CD14-positive monocyte (primary cell): Measurements from ENCODE around the gene UNK. TPM values are rescaled to one million over a fixed set of nuclear protein-coding genes. Genes with fewer than 3 reads are reported as not detected.

ENCODE experiments used
- DNase-seq, 3 donors: peaks; one replicate each; pipeline ENCODE4 v3.0.0-alpha.2; 2011 to 2022
- H2AFZ ChIP-seq: 2 replicates; pipeline ENCODE4 v1.6.0; 2012; ENCODE audit warnings: mild to moderate bottlenecking, low read depth, low read length, inconsistent platforms; ENCODE audit not compliant: insufficient read depth, poor library complexity, severe bottlenecking
- H3K27ac ChIP-seq, 2 donors: 1 replicate in 1 of 2; 2 replicates in 1 of 2; pipeline ENCODE4 v1.5.1; 2012 to 2013; ENCODE audit warnings: low read length in 2 of 2, control low read depth in 1 of 2, inconsistent platforms in 1 of 2, low read depth in 1 of 2, mild to moderate bottlenecking in 1 of 2
- H3K27me3 ChIP-seq, 2 donors: one replicate each; pipeline versions ENCODE4 v1.6.0 to v1.6.1; 2011 to 2013; ENCODE audit warnings: low read length in 2 of 2; ENCODE audit not compliant: control insufficient read depth in 2 of 2, insufficient read depth in 2 of 2
- H3K36me3 ChIP-seq, 2 donors: replicated peaks in 1 of 2; 1 replicate in 1 of 2; 2 replicates in 1 of 2; pipeline versions ENCODE4 v1.5.1 to v1.6.1; 2012 to 2013; ENCODE audit warnings: low read length in 2 of 2, control low read depth in 1 of 2, inconsistent platforms in 1 of 2, mild to moderate bottlenecking in 1 of 2; ENCODE audit not compliant: insufficient read depth in 2 of 2, control insufficient read depth in 1 of 2
- H3K4me1 ChIP-seq, 2 donors: 1 replicate in 1 of 2; 2 replicates in 1 of 2; pipeline versions ENCODE4 v1.5.1 to v1.6.1; 2012 to 2013; ENCODE audit warnings: low read length in 2 of 2, control low read depth in 1 of 2, inconsistent platforms in 1 of 2, mild to moderate bottlenecking in 1 of 2, moderate library complexity in 1 of 2; ENCODE audit not compliant: insufficient read depth in 2 of 2, control insufficient read depth in 1 of 2
- H3K4me2 ChIP-seq: replicated peaks from 2 replicates; pipeline ENCODE3; 2012; ENCODE audit warnings: low read length, moderate library complexity, mild to moderate bottlenecking; ENCODE audit not compliant: poor library complexity, severe bottlenecking; ENCODE audit errors: extremely low read depth
- H3K4me3 ChIP-seq, 3 experiments: fragments of 200-600 bp in 1 of 3; sonication (generic) in 1 of 3; replicated peaks in 1 of 3; 1 replicate in 2 of 3; 2 replicates in 1 of 3; pipeline ENCODE4 v1.5.1; 2011 to 2013; ENCODE audit warnings: low read length in 3 of 3, mild to moderate bottlenecking in 3 of 3, control low read depth in 2 of 3, low read depth in 2 of 3, inconsistent platforms in 1 of 3, moderate library complexity in 1 of 3
- H3K79me2 ChIP-seq: 2 replicates; pipeline ENCODE4 v1.6.0; 2012; ENCODE audit warnings: mild to moderate bottlenecking, control low read depth, inconsistent platforms, low read length, moderate library complexity; ENCODE audit not compliant: insufficient read depth
- H3K9ac ChIP-seq: 2 replicates; pipeline ENCODE4 v1.6.0; 2017; ENCODE audit warnings: low read length, mild to moderate bottlenecking; ENCODE audit not compliant: insufficient read depth, poor library complexity, severe bottlenecking
- H3K9me3 ChIP-seq, 2 donors: replicated peaks in 1 of 2; 1 replicate in 1 of 2; 2 replicates in 1 of 2; pipeline versions ENCODE4 v1.5.1 to v1.6.1; 2012 to 2013; ENCODE audit warnings: low read length in 2 of 2, control low read depth in 1 of 2; ENCODE audit not compliant: control insufficient read depth in 1 of 2, insufficient read depth in 1 of 2
- H4K20me1 ChIP-seq: 2 replicates; pipeline ENCODE4 v1.6.0; 2012; ENCODE audit warnings: mild to moderate bottlenecking, low read length, control low read depth, moderate library complexity; ENCODE audit not compliant: insufficient read depth
- H3K27ac Mint-ChIP-seq, 7 donors: one replicate each; pipeline ENCODE4 v1.8.0; 2020; ENCODE audit warnings: mild to moderate bottlenecking in 7 of 7, mixed read lengths in 7 of 7, moderate library complexity in 6 of 7, inconsistent platforms in 2 of 7
- H3K27me3 Mint-ChIP-seq, 3 donors: one replicate each; pipeline ENCODE4 v1.8.0; 2021 to 2022; ENCODE audit warnings: low read depth in 3 of 3, mild to moderate bottlenecking in 3 of 3, mixed read lengths in 3 of 3, moderate library complexity in 3 of 3, inconsistent platforms in 1 of 3
- H3K36me3 Mint-ChIP-seq, 2 donors: one replicate each; pipeline ENCODE4 v1.8.0; 2020; ENCODE audit warnings: mixed read lengths in 2 of 2, inconsistent platforms in 1 of 2, mild to moderate bottlenecking in 1 of 2
- H3K4me1 Mint-ChIP-seq: one replicate; pipeline ENCODE4 v1.8.0; 2020; ENCODE audit warnings: mild to moderate bottlenecking, mixed read lengths
- H3K4me3 Mint-ChIP-seq, 2 donors: one replicate each; pipeline ENCODE4 v1.8.0; 2020; ENCODE audit warnings: mild to moderate bottlenecking in 2 of 2, mixed read lengths in 2 of 2, moderate library complexity in 1 of 2
- H3K9me3 Mint-ChIP-seq, 7 donors: one replicate each; pipeline ENCODE4 v1.8.0; 2020 to 2022; ENCODE audit warnings: mixed read lengths in 7 of 7, mild to moderate bottlenecking in 6 of 7, moderate library complexity in 6 of 7, inconsistent platforms in 2 of 7
- CTCF ChIP-seq: fragments of 200-600 bp; IDR thresholded peaks from one replicate; pipeline ENCODE4 v1.8.0; 2022; ENCODE audit warnings: antibody characterized with exemption, mild to moderate bottlenecking
- WGBS: methylation state at CpG from one replicate; pipeline ENCODE4 v1.1.5; 2013; ENCODE audit warnings: missing lambda C conversion rate; ENCODE audit not compliant: insufficient coverage; 5-methylcytosine and 5-hydroxymethylcytosine counted together
- intact Hi-C, 2 donors: fragments of 100-400 bp; cut with micrococcal nuclease; formaldehyde crosslinking; loops; one replicate each; pipeline versions ENCODE4 v1.15.0 to v1.15.1; 2023
- polyA plus RNA-seq, 3 donors: library from polyadenylated mRNA; depleted of rRNA in 1 of 3; unstranded in 2 of 3; stranded (reverse) in 1 of 3; fragments of 300-500 nt in 2 of 3; fragments of >200 nt in 1 of 3; fragmentation: Illumina TruSeq in 2 of 3; gene quantifications; 1 replicate in 2 of 3; 2 replicates in 1 of 3; pipeline ENCODE4 v1.2.3, GENCODE V29; 2012 to 2021

The UNK gene
- polyA plus RNA-seq, 3 donors = 6.3 to 12.9 (median 7.8) TPM

GRCh38 chr17:75844530-75845057 is 60.0 kb downstream of the UNK start:
- WGBS = 2% methylated on average over 11 of the region's 14 CpGs
- Mint-ChIP-seq H3K36me3 (peaks cover 51 to 68% of the 10 kb centered on the region in 2 donors), H3K27me3 (no peaks in the 10 kb centered on the region), H3K4me1 (peaks cover 23% of the 10 kb centered on the region), H3K9me3 (no peaks in the 10 kb centered on the region), H3K4me3 (peak overlapping the region; percentile 89 to 97), H3K27ac (peak overlapping the region; percentile 88 to 96 (median 92))
- peaks cover 33 to 52% of the 10 kb centered on the region in 2 donors for H3K4me1 ChIP-seq
- H3K4me2 ChIP-seq = peak overlapping the region; percentile 86
- no peak for TF ChIP-seq CTCF
- peak overlapping the region; percentile 59 to 91 (median 89) for H3K4me3 ChIP-seq
- intact Hi-C loops = loop anchor here (5.0 to 10.0 kb wide), 2 partner anchors 67 to 180 kb away; partner anchors contain the start of genes RECQL5 (in 1 of the 2) and SAP30BP (in 1 of the 2)
- H4K20me1 ChIP-seq = peaks cover 74% of the 10 kb centered on the region
- H3K27ac ChIP-seq = peak overlapping the region; percentile 87
- no peaks in the 10 kb centered on the region for H3K9me3 ChIP-seq
- H3K79me2 ChIP-seq = peaks cover 37% of the 10 kb centered on the region
- peak overlapping the region; percentile 89 for H2AFZ ChIP-seq
- peak overlapping the region; percentile 85 for H3K9ac ChIP-seq
- no peak for DNase-seq
- no peaks in the 10 kb centered on the region for H3K27me3 ChIP-seq
- H3K36me3 ChIP-seq = peaks cover 59 to 64% of the 10 kb centered on the region in 2 donors

GRCh38 chr17:75845058-75845711 is 60.6 kb downstream of the UNK start:
- Histone ChIP-seq H4K20me1 (peaks cover 72% of the 10 kb centered on the region), H3K4me1 (peaks cover 33 to 52% of the 10 kb centered on the region in 2 donors), H3K27ac (peak overlapping the region; percentile 87), H3K4me2 (peak overlapping the region; percentile 86), H3K9ac (peak overlapping the region; percentile 85), H3K9me3 (no peaks in the 10 kb centered on the region), H3K79me2 (peaks cover 39% of the 10 kb centered on the region), H3K4me3 (peak overlapping the region in 2 of 3 experiments; percentile 89 to 91), H3K36me3 (peaks cover 58 to 64% of the 10 kb centered on the region in 2 donors), H3K27me3 (no peaks in the 10 kb centered on the region), H2AFZ (peak overlapping the region; percentile 56)
- WGBS = 16% methylated on average over 13 of the region's 21 CpGs
- H3K4me1 Mint-ChIP-seq = peaks cover 23% of the 10 kb centered on the region
- TF ChIP-seq CTCF = peak; percentile 92
- peak overlapping the region; percentile 16 to 42 for H3K4me3 Mint-ChIP-seq
- intact Hi-C loops = loop anchor here (5.0 to 10.0 kb wide), 2 partner anchors 68 to 180 kb away; partner anchors contain the start of genes RECQL5 (in 1 of the 2) and SAP30BP (in 1 of the 2)
- H3K27me3 Mint-ChIP-seq = no peaks in the 10 kb centered on the region
- H3K27ac Mint-ChIP-seq = peak overlapping the region; percentile 87 to 91 (median 88)
- no peaks in the 10 kb centered on the region for H3K9me3 Mint-ChIP-seq
- DNase-seq = peak; percentile 85 to 93 (median 89)
- peaks cover 52 to 68% of the 10 kb centered on the region in 2 donors for H3K36me3 Mint-ChIP-seq
